Adrenal gland (tissue), 5 donors: ENCODE data around the gene C16orf82.

Source experiments
- POLR2A ChIP-seq, 2 donors: fragments of 450-650 bp; IDR thresholded peaks; one replicate each; pipeline ENCODE4 v1.6.1; 2017; ENCODE audit warnings: antibody characterized with exemption in 2 of 2, mild to moderate bottlenecking in 2 of 2, moderate library complexity in 1 of 2
- TF ChIP-seq, protein P1 (sequence below), 6 experiments: fragments of 450-650 bp in 4 of 6; fragments of 200-600 bp in 2 of 6; sonication (generic) in 1 of 6; IDR thresholded peaks; 1 replicate in 5 of 6; 2 replicates in 1 of 6; pipeline versions ENCODE4 v1.5.1 to v1.8.0; 2016 to 2021; ENCODE audit warnings: antibody characterized with exemption in 6 of 6, mild to moderate bottlenecking in 2 of 6, moderate library complexity in 1 of 6
- donor health status: DM: no; HTN: no; CAD: no.

GRCh38 chr16:27109666-27110523, 43.2 kb downstream of the C16orf82 start:
- TF ChIP-seq, protein P1, sequence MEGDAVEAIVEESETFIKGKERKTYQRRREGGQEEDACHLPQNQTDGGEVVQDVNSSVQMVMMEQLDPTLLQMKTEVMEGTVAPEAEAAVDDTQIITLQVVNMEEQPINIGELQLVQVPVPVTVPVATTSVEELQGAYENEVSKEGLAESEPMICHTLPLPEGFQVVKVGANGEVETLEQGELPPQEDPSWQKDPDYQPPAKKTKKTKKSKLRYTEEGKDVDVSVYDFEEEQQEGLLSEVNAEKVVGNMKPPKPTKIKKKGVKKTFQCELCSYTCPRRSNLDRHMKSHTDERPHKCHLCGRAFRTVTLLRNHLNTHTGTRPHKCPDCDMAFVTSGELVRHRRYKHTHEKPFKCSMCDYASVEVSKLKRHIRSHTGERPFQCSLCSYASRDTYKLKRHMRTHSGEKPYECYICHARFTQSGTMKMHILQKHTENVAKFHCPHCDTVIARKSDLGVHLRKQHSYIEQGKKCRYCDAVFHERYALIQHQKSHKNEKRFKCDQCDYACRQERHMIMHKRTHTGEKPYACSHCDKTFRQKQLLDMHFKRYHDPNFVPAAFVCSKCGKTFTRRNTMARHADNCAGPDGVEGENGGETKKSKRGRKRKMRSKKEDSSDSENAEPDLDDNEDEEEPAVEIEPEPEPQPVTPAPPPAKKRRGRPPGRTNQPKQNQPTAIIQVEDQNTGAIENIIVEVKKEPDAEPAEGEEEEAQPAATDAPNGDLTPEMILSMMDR (IDR thresholded peaks at IDR 0.05) = peak; percentile 41 to 99 (median 71)
- TF ChIP-seq POLR2A (IDR thresholded peaks at IDR 0.05) = no peak
